A549 treated with AZD2906 at 1 μM for 4 hours (cell line): ENCODE results near the gene SKIC2. TPM values are rescaled to one million over a fixed set of nuclear protein-coding genes. Genes with fewer than 3 reads are reported as not detected.

ENCODE experiments used
- total RNA-seq: library from RNA; stranded (reverse); fragments of 200-300 nt; extraction: Qiagen RNA extraction; gene quantifications from 5 replicates; pipeline ENCODE4 v1.2.3, GENCODE V29; 2022

Gene SKIC2
- 19.9 to 23.7 TPM (median 22.8 TPM) in 5 replicates for total RNA-seq

GRCh38 chr6:31958741-31959739, at the start of gene SKIC2, which contains the start of gene NELFE:
Gene SKIC2, plus strand, starts transcription at chr6:31959175. Its CDS starts 18 bp downstream, at chr6:31959193.
Gene NELFE, minus strand, starts transcription at chr6:31958971. Its CDS starts 525 bp downstream, at chr6:31958446.

GRCh38 chr6:31927242-31927862, 31.6 kb upstream of the SKIC2 start, which contains the start of gene C2:
Gene C2, plus strand, starts transcription at chr6:31927717. Its CDS starts 36 bp downstream, at chr6:31927753.

DNA sequence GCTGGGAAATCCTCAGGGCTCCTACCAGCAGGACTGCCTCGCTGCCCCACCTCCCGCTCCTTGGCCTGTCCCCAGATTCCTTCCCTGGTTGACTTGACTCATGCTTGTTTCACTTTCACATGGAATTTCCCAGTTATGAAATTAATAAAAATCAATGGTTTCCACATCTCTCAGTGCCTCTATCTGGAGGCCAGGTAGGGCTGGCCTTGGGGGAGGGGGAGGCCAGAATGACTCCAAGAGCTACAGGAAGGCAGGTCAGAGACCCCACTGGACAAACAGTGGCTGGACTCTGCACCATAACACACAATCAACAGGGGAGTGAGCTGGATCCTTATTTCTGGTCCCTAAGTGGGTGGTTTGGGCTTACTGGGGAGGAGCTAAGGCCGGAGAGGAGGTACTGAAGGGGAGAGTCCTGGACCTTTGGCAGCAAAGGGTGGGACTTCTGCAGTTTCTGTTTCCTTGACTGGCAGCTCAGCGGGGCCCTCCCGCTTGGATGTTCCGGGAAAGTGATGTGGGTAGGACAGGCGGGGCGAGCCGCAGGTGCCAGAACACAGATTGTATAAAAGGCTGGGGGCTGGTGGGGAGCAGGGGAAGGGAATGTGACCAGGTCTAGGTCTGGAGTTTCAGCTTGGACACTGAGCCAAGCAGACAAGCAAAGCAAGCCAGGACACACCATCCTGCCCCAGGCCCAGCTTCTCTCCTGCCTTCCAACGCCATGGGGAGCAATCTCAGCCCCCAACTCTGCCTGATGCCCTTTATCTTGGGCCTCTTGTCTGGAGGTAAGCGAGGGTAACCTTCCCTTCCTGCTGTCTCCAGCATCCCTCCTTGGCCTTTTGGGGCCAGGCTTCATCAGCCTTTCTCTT, 13.2 kb upstream of the SKIC2 start, which contains the start of gene CFB:
CFB (plus strand) TSS at position 589 of the 863 bp plus-strand sequence; CDS start at position 716, 127 bp downstream.

DNA sequence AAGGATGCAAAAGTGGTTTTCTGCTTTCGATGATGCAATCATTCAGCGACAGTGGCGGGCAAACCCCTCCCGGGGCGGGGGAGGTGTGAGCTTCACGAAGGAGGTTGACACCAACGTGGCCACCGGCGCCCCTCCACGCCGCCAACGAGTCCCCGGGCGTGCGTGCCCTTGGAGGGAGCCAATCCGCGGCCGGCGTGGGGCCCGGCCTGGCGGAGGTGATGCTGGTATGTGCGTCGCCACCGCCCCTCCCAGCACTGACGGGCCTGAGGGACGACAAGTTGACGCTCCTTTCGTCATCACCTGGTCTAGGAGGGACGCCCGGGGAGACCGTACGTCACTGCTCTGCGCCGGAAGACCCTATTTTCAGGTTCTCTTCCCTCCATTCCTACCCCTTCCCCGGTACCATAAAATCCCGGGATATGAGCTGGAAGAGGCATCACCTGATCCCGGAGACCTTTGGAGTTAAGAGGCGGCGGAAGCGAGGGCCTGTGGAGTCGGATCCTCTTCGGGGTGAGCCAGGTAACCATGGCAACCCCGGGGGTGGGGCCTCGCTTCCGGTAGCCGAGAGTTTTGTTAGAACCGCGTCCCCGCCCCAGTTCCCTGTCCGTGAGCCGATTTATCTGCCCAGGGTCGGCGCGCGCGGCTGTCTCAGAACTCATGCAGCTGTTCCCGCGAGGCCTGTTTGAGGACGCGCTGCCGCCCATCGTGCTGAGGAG, 13.2 kb downstream of the SKIC2 start, which contains the start of gene DXO:
DXO (minus strand) TSS at position 146 of the 716 bp plus-strand sequence. CDS start 463 bp downstream, outside the sequence.

GRCh38 chr6:31981744-31982143, 22.8 kb downstream of the SKIC2 start, which contains the start of gene C4A:
Gene C4A, plus strand, starts transcription at chr6:31982057. Its CDS starts 51 bp downstream, at chr6:31982108.

DNA sequence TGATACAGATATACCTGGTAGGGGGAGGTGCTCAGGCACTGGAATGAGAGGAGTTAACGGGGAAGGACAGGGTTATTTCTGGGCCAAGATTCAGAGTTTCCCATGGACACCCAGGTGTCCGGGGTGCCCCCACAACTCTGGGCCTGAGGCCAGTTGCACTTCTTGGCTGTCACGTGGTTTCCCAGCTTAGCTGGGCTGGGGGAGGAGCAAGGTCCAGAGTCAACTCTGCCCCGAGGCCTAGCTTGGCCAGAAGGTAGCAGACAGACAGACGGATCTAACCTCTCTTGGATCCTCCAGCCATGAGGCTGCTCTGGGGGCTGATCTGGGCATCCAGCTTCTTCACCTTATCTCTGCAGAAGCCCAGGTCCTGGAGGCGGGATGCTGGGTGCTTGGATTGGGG, 55.6 kb downstream of the SKIC2 start, which contains the start of gene C4B:
C4B (plus strand) TSS at position 249 of the 400 bp plus-strand sequence; CDS start at position 300, 51 bp downstream.

Other genes starting within 250 kb of the SKIC2 start
- gene LY6G6D, start 243.8 kb upstream of the SKIC2 start, total RNA-seq = not detected in 5 replicates
- gene LY6G6C, start 237.4 kb upstream of the SKIC2 start, total RNA-seq = 0.08 to 0.14 TPM (median 0.09 TPM) in 3 of 5 replicates, not detected in the others
- not detected in 5 replicates for gene MPIG6B, start 235.8 kb upstream of the SKIC2 start, total RNA-seq
- gene DDAH2, start 229.9 kb upstream of the SKIC2 start, total RNA-seq = 25.2 to 32.8 TPM (median 28.6 TPM) in 5 replicates
- gene CLIC1, start 222.6 kb upstream of the SKIC2 start, total RNA-seq = 467 to 486 TPM (median 475 TPM) in 5 replicates
- 10.5 to 14.8 TPM (median 11.7 TPM) in 5 replicates for gene MSH5, start 219.2 kb upstream of the SKIC2 start, total RNA-seq
- 1.6 to 4.2 TPM (median 3.1 TPM) in 5 replicates for gene SAPCD1, start 196.5 kb upstream of the SKIC2 start, total RNA-seq
- 1.3 to 1.9 TPM (median 1.5 TPM) in 5 replicates for gene VWA7, start 181.8 kb upstream of the SKIC2 start, total RNA-seq
- 49.3 to 54.8 TPM (median 53.0 TPM) in 5 replicates for gene VARS1, start 163.4 kb upstream of the SKIC2 start, total RNA-seq
- gene LSM2, start 152.2 kb upstream of the SKIC2 start, total RNA-seq = 43.6 to 61.8 TPM (median 59.8 TPM) in 5 replicates
- gene HSPA1L, start 143.9 kb upstream of the SKIC2 start, total RNA-seq = 1.2 to 1.7 TPM (median 1.4 TPM) in 5 replicates
- gene HSPA1A, start 143.6 kb upstream of the SKIC2 start, total RNA-seq = 132 to 240 TPM (median 186 TPM) in 5 replicates
- 94.0 to 169 TPM (median 135 TPM) in 5 replicates for gene HSPA1B, start 131.4 kb upstream of the SKIC2 start, total RNA-seq
- gene NEU1, start 96.4 kb upstream of the SKIC2 start, total RNA-seq = 24.3 to 33.7 TPM (median 27.9 TPM) in 5 replicates
- 0.05 TPM in 3 of 5 replicates, not detected in the others for gene SLC44A4, start 80.2 kb upstream of the SKIC2 start, total RNA-seq
- gene EHMT2, start 61.5 kb upstream of the SKIC2 start, total RNA-seq = 21.5 to 29.0 TPM (median 26.5 TPM) in 5 replicates
- gene ZBTB12, start 57.1 kb upstream of the SKIC2 start, total RNA-seq = 2.9 to 4.5 TPM (median 3.8 TPM) in 5 replicates
- 0.20 to 0.34 TPM (median 0.23 TPM) in 5 replicates for gene C2, start 31.5 kb upstream of the SKIC2 start, total RNA-seq
- 1.3 to 3.0 TPM (median 2.0 TPM) in 5 replicates for gene CFB, start 13.1 kb upstream of the SKIC2 start, total RNA-seq
- gene NELFE, start 204 bp upstream of the SKIC2 start, total RNA-seq = 73.0 to 92.7 TPM (median 76.9 TPM) in 5 replicates
- 11.1 to 13.8 TPM (median 11.8 TPM) in 5 replicates for gene DXO, start 13.0 kb downstream of the SKIC2 start, total RNA-seq
- gene C4A, start 22.9 kb downstream of the SKIC2 start, total RNA-seq = 0.80 to 1.1 TPM (median 0.93 TPM) in 5 replicates
- gene C4B, start 55.6 kb downstream of the SKIC2 start, total RNA-seq = 0.58 to 1.2 TPM (median 0.96 TPM) in 5 replicates
- gene CYP21A2, start 79.2 kb downstream of the SKIC2 start, total RNA-seq = 0.06 TPM in 1 of 5 replicates, not detected in the others
- 0.48 to 0.71 TPM (median 0.56 TPM) in 5 replicates for gene TNXB, start 150.2 kb downstream of the SKIC2 start, total RNA-seq
- gene ATF6B, start 169.1 kb downstream of the SKIC2 start, total RNA-seq = 27.8 to 35.4 TPM (median 34.3 TPM) in 5 replicates
- 6.0 to 7.8 TPM (median 6.8 TPM) in 5 replicates for gene FKBPL, start 171.1 kb downstream of the SKIC2 start, total RNA-seq
- 0.47 to 0.82 TPM (median 0.61 TPM) in 5 replicates for gene PRRT1, start 192.8 kb downstream of the SKIC2 start, total RNA-seq
- gene PPT2, start 195.0 kb downstream of the SKIC2 start, total RNA-seq = 7.8 to 8.8 TPM (median 8.5 TPM) in 5 replicates
- gene EGFL8, start 205.4 kb downstream of the SKIC2 start, total RNA-seq = 0.56 to 1.9 TPM (median 1.9 TPM) in 5 replicates
- gene AGPAT1, start 216.9 kb downstream of the SKIC2 start, total RNA-seq = 35.3 to 43.1 TPM (median 42.4 TPM) in 5 replicates
- gene RNF5, start 219.2 kb downstream of the SKIC2 start, total RNA-seq = 34.8 to 46.4 TPM (median 45.5 TPM) in 5 replicates
- 1.1 to 2.0 TPM (median 1.7 TPM) in 5 replicates for gene AGER, start 225.1 kb downstream of the SKIC2 start, total RNA-seq
- gene PBX2, start 231.0 kb downstream of the SKIC2 start, total RNA-seq = 14.1 to 17.3 TPM (median 15.9 TPM) in 5 replicates
- 0.34 to 0.40 TPM (median 0.35 TPM) in 5 replicates for gene GPSM3, start 233.5 kb downstream of the SKIC2 start, total RNA-seq